DOHH2 (cell line): ENCODE results near the gene CLMN.

Source experiments
- H3F3A ChIP-seq: fragments of 200-600 bp; sonication (generic), shearing (Covaris generic); 2 replicates; pipeline ENCODE4 v1.6.0; 2016; ENCODE audit warnings: antibody characterized with exemption, mild to moderate bottlenecking; ENCODE audit not compliant: control insufficient read depth, insufficient read depth
- H3K27ac ChIP-seq: fragments of 200-600 bp; sonication (generic); 2 replicates; pipeline ENCODE4 v1.5.1; 2014; ENCODE audit warnings: low read depth, mild to moderate bottlenecking, low read length, moderate library complexity
- H3K27me3 ChIP-seq: fragments of 200-600 bp; sonication (generic); 2 replicates; pipeline ENCODE4 v1.6.1; 2014; ENCODE audit warnings: mild to moderate bottlenecking, low read length, mixed read lengths; ENCODE audit not compliant: control insufficient read depth
- H3K36me3 ChIP-seq: fragments of 200-600 bp; sonication (generic); 2 replicates; pipeline ENCODE4 v1.6.1; 2014; ENCODE audit warnings: mild to moderate bottlenecking, low read length, moderate library complexity, mixed read lengths; ENCODE audit not compliant: control insufficient read depth
- H3K4me1 ChIP-seq: fragments of 200-600 bp; sonication (generic); 2 replicates; pipeline ENCODE4 v1.6.1; 2014; ENCODE audit warnings: mild to moderate bottlenecking, low read length, mixed read lengths; ENCODE audit not compliant: control insufficient read depth
- H3K4me2 ChIP-seq: fragments of 200-600 bp; sonication (generic); 2 replicates; pipeline ENCODE4 v1.6.0; 2014; ENCODE audit warnings: mild to moderate bottlenecking, low read length, moderate library complexity
- H3K4me3 ChIP-seq: fragments of 200-600 bp; sonication (generic); 2 replicates; pipeline ENCODE4 v1.5.1; 2014; ENCODE audit warnings: mild to moderate bottlenecking, low read length, mixed read lengths
- H3K79me2 ChIP-seq: fragments of 200-600 bp; sonication (generic); 2 replicates; pipeline ENCODE4 v1.6.1; 2014; ENCODE audit warnings: mild to moderate bottlenecking, low read length, mixed read lengths; ENCODE audit not compliant: control insufficient read depth
- H3K9me2 ChIP-seq: fragments of 200-600 bp; sonication (generic); replicated peaks from 2 replicates; pipeline ENCODE4 v1.6.1; 2014; ENCODE audit warnings: mild to moderate bottlenecking, low read length, mixed read lengths; ENCODE audit not compliant: control insufficient read depth
- H3K9me3 ChIP-seq: fragments of 200-600 bp; sonication (generic); 2 replicates; pipeline ENCODE4 v1.6.1; 2014; ENCODE audit warnings: antibody characterized with exemption, low read length, mixed read lengths; ENCODE audit not compliant: control insufficient read depth, insufficient read depth
- H4K20me1 ChIP-seq: fragments of 200-600 bp; sonication (generic); 2 replicates; pipeline ENCODE4 v1.6.0; 2014; ENCODE audit warnings: low read depth, mild to moderate bottlenecking, antibody characterized with exemption, low read length, moderate library complexity; ENCODE audit not compliant: control insufficient read depth, insufficient read depth
- EZH2phosphoT487 ChIP-seq: fragments of 200-600 bp; sonication (generic); IDR thresholded peaks from 2 replicates; pipeline ENCODE4 v1.6.1; 2017; ENCODE audit warnings: borderline replicate concordance, mild to moderate bottlenecking, antibody characterized with exemption, low read length, moderate library complexity, mixed read lengths
- TF ChIP-seq, protein P1 (sequence below): fragments of 200-600 bp; sonication (generic); IDR thresholded peaks from one replicate; pipeline ENCODE4 v1.5.1; 2014; ENCODE audit warnings: antibody characterized with exemption, mild to moderate bottlenecking, low read depth, low read length; ENCODE audit not compliant: poor library complexity, severe bottlenecking

The CLMN gene

DNA sequence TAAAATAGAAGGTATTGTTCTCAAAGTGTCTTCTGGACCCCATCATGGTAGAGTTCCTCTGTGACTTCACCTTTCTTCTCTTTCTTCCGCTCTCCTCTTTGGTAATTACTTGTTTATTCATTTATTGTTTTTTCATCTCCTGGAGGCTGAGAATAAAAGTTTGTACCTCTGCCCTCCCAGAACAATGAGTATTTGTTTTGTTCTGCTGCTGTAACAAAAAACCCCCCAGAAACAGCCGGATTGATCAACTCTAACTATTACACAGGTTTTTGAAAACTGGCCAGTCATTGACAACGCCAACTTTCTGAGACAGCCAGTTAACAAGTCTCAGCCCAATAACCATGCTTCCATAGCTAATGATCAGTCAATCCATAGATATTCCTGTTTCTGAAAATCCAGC lies 154.2 kb downstream of the CLMN start:
- Histone ChIP-seq H3K4me2 (no peak overlapping the region), H3K79me2 (no peaks in the 10 kb centered on the region), H3K27me3 (no peaks in the 10 kb centered on the region), H3F3A (no peaks in the 10 kb centered on the region; the same call in 1 of the 2 replicates), H3K4me3 (no peak overlapping the region), H3K36me3 (no peaks in the 10 kb centered on the region), H3K9me2 (no peaks in the 10 kb centered on the region), H3K9me3 (no peaks in the 10 kb centered on the region), H3K4me1 (no peaks in the 10 kb centered on the region), H3K27ac (no peak overlapping the region), H4K20me1 (no peaks in the 10 kb centered on the region)
- TF ChIP-seq, protein P1, sequence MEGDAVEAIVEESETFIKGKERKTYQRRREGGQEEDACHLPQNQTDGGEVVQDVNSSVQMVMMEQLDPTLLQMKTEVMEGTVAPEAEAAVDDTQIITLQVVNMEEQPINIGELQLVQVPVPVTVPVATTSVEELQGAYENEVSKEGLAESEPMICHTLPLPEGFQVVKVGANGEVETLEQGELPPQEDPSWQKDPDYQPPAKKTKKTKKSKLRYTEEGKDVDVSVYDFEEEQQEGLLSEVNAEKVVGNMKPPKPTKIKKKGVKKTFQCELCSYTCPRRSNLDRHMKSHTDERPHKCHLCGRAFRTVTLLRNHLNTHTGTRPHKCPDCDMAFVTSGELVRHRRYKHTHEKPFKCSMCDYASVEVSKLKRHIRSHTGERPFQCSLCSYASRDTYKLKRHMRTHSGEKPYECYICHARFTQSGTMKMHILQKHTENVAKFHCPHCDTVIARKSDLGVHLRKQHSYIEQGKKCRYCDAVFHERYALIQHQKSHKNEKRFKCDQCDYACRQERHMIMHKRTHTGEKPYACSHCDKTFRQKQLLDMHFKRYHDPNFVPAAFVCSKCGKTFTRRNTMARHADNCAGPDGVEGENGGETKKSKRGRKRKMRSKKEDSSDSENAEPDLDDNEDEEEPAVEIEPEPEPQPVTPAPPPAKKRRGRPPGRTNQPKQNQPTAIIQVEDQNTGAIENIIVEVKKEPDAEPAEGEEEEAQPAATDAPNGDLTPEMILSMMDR: no peak
- no peak for TF ChIP-seq EZH2phosphoT487

GRCh38 chr14:95164506-95164905 lies 155.2 kb downstream of the CLMN start:
- no peaks in the 10 kb centered on the region for H3K9me2 ChIP-seq
- no peak overlapping the region for H3K4me2 ChIP-seq
- no peaks in the 10 kb centered on the region for H3K4me1 ChIP-seq
- no peaks in the 10 kb centered on the region; the same call in 1 of the 2 replicates for H3F3A ChIP-seq
- H3K79me2 ChIP-seq: no peaks in the 10 kb centered on the region
- no peaks in the 10 kb centered on the region for H4K20me1 ChIP-seq
- H3K36me3 ChIP-seq: no peaks in the 10 kb centered on the region
- H3K4me3 ChIP-seq: no peak overlapping the region
- H3K27me3 ChIP-seq: no peaks in the 10 kb centered on the region
- no peak overlapping the region for H3K27ac ChIP-seq
- TF ChIP-seq, protein P1: no peak
- no peak for TF ChIP-seq EZH2phosphoT487
- no peaks in the 10 kb centered on the region for H3K9me3 ChIP-seq

DNA sequence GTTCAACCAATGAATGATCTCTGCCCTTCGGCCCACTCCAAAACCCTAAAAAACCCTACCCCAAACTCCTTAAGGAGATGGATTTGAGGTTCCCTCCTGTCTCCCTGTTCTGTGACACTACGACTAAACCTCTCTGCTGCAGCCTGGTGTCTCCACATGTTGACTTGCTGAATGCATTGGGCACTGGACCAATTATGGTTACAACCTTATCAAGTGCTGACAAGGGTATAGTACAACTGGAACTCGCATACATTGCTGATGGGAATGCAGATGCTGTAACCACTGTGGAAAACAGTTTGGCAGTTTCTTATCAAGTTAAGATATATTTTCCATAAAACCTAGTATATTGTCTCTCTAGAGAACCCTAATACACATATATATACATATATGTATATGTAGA lies 156.0 kb downstream of the CLMN start:
- H3K4me3 ChIP-seq: no peak overlapping the region
- no peaks in the 10 kb centered on the region for H3K9me3 ChIP-seq
- H3K79me2 ChIP-seq: no peaks in the 10 kb centered on the region
- TF ChIP-seq, protein P1: no peak
- TF ChIP-seq EZH2phosphoT487: no peak
- H3K27ac ChIP-seq: no peak overlapping the region
- no peaks in the 10 kb centered on the region for H4K20me1 ChIP-seq
- no peak overlapping the region for H3K4me2 ChIP-seq
- no peaks in the 10 kb centered on the region; the same call in 1 of the 2 replicates for H3F3A ChIP-seq
- peaks cover 2% of the 10 kb centered on the region for H3K4me1 ChIP-seq
- no peaks in the 10 kb centered on the region for H3K9me2 ChIP-seq
- no peaks in the 10 kb centered on the region for H3K27me3 ChIP-seq
- no peaks in the 10 kb centered on the region for H3K36me3 ChIP-seq
